Lung (tissue), 12 donors: ENCODE measurements around the gene OR3A2. TPM values are rescaled to one million over a fixed set of nuclear protein-coding genes. Genes with fewer than 3 reads are reported as not detected.
"Not testable (repeated sequence)": the region's sequence is repeated elsewhere in the genome, so short reads cannot be mapped to it uniquely, and the experiment has no call there.

Source experiments
- ATAC-seq: fragments of 200-7000 bp; cut with Tn5 transposase; one replicate; pipeline ENCODE4 v1.9.1; 2020; ENCODE audit warnings: moderate number of reproducible peaks; ENCODE audit not compliant: insufficient read depth, low FRiP score
- DNase-seq, 3 donors: peaks; one replicate each; pipeline ENCODE4 v3.0.0-alpha.2; 2013 to 2017
- H3K27ac ChIP-seq, 2 donors: one replicate each; pipeline ENCODE4 v1.5.1; 2013; ENCODE audit warnings: mild to moderate bottlenecking in 2 of 2, moderate library complexity in 2 of 2, control low read depth in 1 of 2, inconsistent platforms in 1 of 2, low read depth in 1 of 2, low read length in 1 of 2
- H3K27me3 ChIP-seq, 3 donors: one replicate each; pipeline ENCODE4 v1.5.1; 2013; ENCODE audit warnings: low read length in 2 of 3; ENCODE audit not compliant: control insufficient read depth in 3 of 3, insufficient read depth in 3 of 3
- H3K36me3 ChIP-seq, 4 donors: one replicate each; pipeline ENCODE4 v1.5.1; 2013; ENCODE audit warnings: low read length in 4 of 4, mild to moderate bottlenecking in 1 of 4, moderate library complexity in 1 of 4; ENCODE audit not compliant: control insufficient read depth in 4 of 4, insufficient read depth in 4 of 4
- H3K4me1 ChIP-seq, 5 donors: one replicate each; pipeline ENCODE4 v1.5.1; 2013; ENCODE audit warnings: low read length in 5 of 5, mild to moderate bottlenecking in 2 of 5, moderate library complexity in 1 of 5; ENCODE audit not compliant: control insufficient read depth in 5 of 5, insufficient read depth in 5 of 5
- H3K4me3 ChIP-seq: one replicate; pipeline ENCODE4 v1.5.1; 2013; ENCODE audit warnings: mild to moderate bottlenecking, control low read depth, moderate library complexity
- H3K9ac ChIP-seq, 2 donors: one replicate each; pipeline ENCODE4 v1.5.1; 2013; ENCODE audit warnings: low read length in 2 of 2, control low read depth in 1 of 2; ENCODE audit not compliant: insufficient read depth in 1 of 2
- H3K9me3 ChIP-seq, 4 donors: one replicate each; pipeline ENCODE4 v1.5.1; 2013; ENCODE audit warnings: low read length in 3 of 4, mild to moderate bottlenecking in 1 of 4, moderate library complexity in 1 of 4; ENCODE audit not compliant: control insufficient read depth in 4 of 4, insufficient read depth in 3 of 4
- WGBS, 2 donors: extraction: QIAGEN DNeasy Blood & Tissue Kit; methylation state at CpG; one replicate each; pipeline ENCODE4 v1.1.7; 2013; 5-methylcytosine and 5-hydroxymethylcytosine counted together
- polyA plus RNA-seq, 2 donors: library from polyadenylated mRNA; stranded (reverse); fragments of 200-250 nt; gene quantifications; one replicate each; pipeline ENCODE4 v1.2.1, GENCODE V29; 2013
- total RNA-seq, 2 donors: library from RNA; depleted of rRNA in 1 of 2; stranded (reverse); fragments of >200 nt in 1 of 2; gene quantifications; one replicate each; pipeline ENCODE4 v1.2.1, GENCODE V29; 2014 to 2021
- TF ChIP-seq, protein P1 (sequence below): IDR thresholded peaks from 2 replicates; pipeline ENCODE4 v1.5.1; 2012; ENCODE audit warnings: mild to moderate bottlenecking; ENCODE audit errors: control extremely low read depth, extremely low read depth
- donor health status: control.
- donor health status: control.
- donor health status: Bipolar disorder and iron deficiency.
- donor health status: healthy.
- donor health status: DM: yes; HTN: yes; CAD: no.

Gene OR3A2
- total and polyA plus RNA-seq, 4 donors = 0.10 to 0.37 TPM; not detected in 2

DNA sequence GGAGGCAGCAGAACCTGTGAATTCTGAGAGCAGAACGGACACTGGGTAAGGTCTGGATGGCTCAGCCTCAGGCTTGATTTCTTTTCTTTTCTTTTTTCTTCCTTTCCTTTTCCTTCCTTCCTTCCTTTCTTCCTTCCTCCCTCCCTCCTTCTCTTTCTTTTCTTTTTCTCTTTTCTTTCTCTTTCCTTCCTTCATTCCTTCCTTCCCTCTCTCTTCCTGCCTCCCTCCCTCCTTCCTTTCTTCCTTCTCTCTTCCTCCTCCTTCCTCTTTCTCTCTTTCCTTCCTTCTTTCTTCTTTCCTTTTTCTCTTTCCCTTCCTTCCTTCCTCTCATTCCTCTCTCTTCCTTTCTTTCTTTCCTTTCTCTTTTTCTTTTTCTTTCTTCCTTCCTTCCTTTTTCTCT lies 125.9 kb downstream of the OR3A2 start:
- TF ChIP-seq, protein P1, sequence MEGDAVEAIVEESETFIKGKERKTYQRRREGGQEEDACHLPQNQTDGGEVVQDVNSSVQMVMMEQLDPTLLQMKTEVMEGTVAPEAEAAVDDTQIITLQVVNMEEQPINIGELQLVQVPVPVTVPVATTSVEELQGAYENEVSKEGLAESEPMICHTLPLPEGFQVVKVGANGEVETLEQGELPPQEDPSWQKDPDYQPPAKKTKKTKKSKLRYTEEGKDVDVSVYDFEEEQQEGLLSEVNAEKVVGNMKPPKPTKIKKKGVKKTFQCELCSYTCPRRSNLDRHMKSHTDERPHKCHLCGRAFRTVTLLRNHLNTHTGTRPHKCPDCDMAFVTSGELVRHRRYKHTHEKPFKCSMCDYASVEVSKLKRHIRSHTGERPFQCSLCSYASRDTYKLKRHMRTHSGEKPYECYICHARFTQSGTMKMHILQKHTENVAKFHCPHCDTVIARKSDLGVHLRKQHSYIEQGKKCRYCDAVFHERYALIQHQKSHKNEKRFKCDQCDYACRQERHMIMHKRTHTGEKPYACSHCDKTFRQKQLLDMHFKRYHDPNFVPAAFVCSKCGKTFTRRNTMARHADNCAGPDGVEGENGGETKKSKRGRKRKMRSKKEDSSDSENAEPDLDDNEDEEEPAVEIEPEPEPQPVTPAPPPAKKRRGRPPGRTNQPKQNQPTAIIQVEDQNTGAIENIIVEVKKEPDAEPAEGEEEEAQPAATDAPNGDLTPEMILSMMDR = no peak
- no peak for ATAC-seq
- no peaks in the 10 kb centered on the region for H3K4me1 ChIP-seq

DNA sequence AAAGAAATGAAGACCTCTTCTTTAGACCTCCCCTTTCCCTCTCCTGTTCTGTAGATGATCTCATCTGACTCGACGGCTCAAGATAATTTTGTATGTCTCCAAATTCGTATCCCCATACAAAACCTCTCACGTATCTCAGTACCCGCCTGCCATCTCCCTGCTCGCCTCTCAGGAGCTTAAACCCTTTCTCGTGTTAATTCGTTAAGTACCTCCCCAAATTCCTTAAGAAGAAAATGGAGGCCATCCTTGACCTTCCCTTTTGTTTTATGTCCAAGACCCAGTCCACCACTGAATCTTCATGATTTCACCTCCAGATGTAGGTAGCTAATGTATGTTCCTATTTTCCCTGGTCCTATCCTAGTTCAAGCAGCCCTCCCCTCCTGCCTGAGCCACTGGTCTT lies 129.5 kb downstream of the OR3A2 start:
- Histone ChIP-seq H3K9me3 (peaks cover 0 to 5% (median 0%) of the 10 kb centered on the region in 4 donors), H3K4me1 (no peaks in the 10 kb centered on the region), H3K4me3 (no peak overlapping the region), H3K27ac (no peak overlapping the region), H3K9ac (no peak overlapping the region), H3K27me3 (peaks cover 0 to 4% (median 0%) of the 10 kb centered on the region in 3 donors), H3K36me3 (no peaks in the 10 kb centered on the region)
- ATAC-seq = no peak
- DNase-seq = no peak
- TF ChIP-seq, protein P1 = no peak
- 90 to 93% methylated on average over 8 of the region's 8 CpGs for WGBS, 2 donors

More for the DNA sequence above, 125.9 kb downstream of the OR3A2 start:
- Histone ChIP-seq H3K9me3 (peaks cover 0 to 5% (median 0%) of the 10 kb centered on the region in 4 donors), H3K27me3 (peaks cover 0 to 4% (median 4%) of the 10 kb centered on the region in 3 donors), H3K27ac (no peak overlapping the region), H3K4me3 (no peak overlapping the region), H3K36me3 (no peaks in the 10 kb centered on the region), H3K9ac (no peak overlapping the region)
- DNase-seq = no peak
- 74 to 93% methylated on average over 1 of the region's 1 CpG for WGBS, 2 donors

DNA sequence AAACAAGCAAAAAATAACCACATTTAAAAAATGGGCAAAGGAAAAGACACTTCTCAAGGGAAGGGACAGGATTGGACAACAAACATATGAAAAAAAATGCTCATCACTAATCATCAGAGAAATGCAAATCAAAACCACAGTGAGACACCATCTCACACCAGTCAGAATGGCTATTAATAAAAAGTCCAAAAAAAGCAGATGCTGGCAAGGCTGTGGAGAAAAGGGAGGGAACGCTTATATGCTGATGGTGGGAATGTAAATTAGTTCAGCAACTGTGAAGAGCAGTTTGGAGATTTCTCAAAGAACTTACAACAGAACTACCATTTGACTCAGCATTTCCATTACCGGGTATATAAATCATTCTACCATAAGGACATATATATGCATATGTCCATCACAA lies 137.1 kb downstream of the OR3A2 start:
- H3K27me3 ChIP-seq, H3K9ac ChIP-seq, H3K4me1 ChIP-seq, ATAC-seq, H3K36me3 ChIP-seq, H3K9me3 ChIP-seq, H3K4me3 ChIP-seq, H3K27ac ChIP-seq, DNase-seq: not testable (repeated sequence)
- WGBS, 2 donors = 100% methylated on average over 1 of the region's 2 CpGs

DNA sequence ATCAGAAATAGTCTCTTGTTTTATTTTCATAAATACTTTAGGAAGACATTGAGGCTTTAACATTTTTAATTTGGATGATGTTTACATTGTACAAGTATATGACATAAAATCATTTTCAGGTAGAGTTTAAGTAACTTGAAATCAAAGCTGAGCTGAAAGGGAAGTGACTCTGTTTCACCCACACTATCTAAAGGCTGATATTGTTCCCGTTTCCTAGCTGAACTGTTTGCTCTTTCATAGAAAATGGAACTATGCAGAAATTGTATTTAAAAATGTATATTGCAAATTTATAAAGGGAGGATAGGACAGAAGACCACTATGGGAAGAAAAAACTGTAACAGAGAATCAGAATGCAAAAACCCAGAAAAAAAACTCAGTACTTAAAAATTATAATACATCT lies 141.3 kb downstream of the OR3A2 start:
- H3K27me3 ChIP-seq, H3K9me3 ChIP-seq, H3K4me3 ChIP-seq, H3K9ac ChIP-seq, DNase-seq, ATAC-seq, H3K27ac ChIP-seq, H3K4me1 ChIP-seq, H3K36me3 ChIP-seq: not testable (repeated sequence)
- WGBS, 2 donors = 11 to 28% methylated on average over 1 of the region's 1 CpG

DNA sequence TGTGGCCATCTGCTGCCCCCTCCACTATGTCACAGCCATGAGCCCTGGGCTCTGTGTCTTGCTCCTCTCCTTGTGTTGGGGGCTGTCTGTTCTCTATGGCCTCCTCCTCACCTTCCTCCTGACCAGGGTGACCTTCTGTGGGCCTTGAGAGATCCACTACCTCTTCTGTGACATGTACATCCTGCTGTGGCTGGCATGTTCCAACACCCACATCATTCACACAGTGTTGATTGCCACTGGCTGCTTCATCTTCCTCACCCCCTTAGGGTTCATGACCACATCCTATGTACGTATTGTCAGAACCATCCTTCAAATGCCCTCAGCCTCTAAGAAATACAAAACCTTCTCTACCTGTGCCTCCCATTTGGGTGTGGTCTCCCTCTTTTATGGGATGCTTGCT lies 145.1 kb downstream of the OR3A2 start:
- not testable (repeated sequence) for H3K9ac ChIP-seq, ATAC-seq, H3K9me3 ChIP-seq, H3K4me1 ChIP-seq, H3K36me3 ChIP-seq, H3K27me3 ChIP-seq, H3K27ac ChIP-seq, H3K4me3 ChIP-seq, DNase-seq
- WGBS, 2 donors = 90% methylated on average over 1 of the region's 1 CpG; no CpG with 5 or more reads in 1 of the 2 donors

DNA sequence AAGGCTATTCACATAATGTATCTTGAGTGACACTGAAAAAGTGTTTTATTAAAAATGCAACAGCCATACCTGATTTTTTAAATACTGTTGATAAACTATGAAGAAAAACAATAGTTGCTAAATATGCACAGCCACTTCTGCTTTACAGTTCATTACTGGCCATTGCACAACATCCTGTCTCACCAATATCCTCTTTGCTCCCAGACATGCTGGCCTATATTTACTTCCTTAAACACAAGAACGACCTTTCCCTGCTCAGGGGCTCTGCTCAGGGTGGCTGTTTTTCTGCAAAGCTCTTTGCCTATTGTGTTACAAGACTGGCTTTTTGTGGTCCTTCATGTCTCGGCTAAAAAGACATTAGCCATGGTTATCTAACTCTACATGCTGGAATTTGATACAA lies 147.4 kb downstream of the OR3A2 start:
- not testable (repeated sequence) for ATAC-seq, H3K4me3 ChIP-seq, H3K4me1 ChIP-seq, H3K27me3 ChIP-seq, H3K36me3 ChIP-seq, H3K9me3 ChIP-seq, H3K9ac ChIP-seq, H3K27ac ChIP-seq
- 0 to 4% methylated on average over 1 of the region's 2 CpGs for WGBS, 2 donors
- peak; percentile 20 to 79 (median 27) for DNase-seq

DNA sequence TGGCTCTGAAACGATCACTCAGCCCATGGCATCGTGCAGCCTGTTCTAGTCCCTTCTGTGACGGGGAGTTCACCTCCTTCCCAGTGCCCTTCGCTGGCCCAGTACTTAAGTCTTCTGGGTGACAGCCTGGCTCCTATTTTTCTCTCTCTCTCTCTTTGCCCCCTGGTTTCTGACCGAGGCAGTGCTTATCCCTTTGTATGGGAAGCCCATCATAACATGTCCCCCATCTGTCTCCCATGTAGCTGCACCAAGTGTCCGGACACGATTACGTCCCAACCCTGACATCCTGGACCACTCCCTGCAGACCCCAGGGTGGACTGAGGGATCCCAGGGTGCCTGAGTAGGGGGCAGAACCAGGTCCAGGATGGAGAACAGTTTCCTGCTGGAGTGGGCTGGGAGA lies 153.8 kb downstream of the OR3A2 start:
- not testable (repeated sequence) for H3K27me3 ChIP-seq, H3K36me3 ChIP-seq, H3K27ac ChIP-seq, H3K4me3 ChIP-seq, H3K9ac ChIP-seq, H3K4me1 ChIP-seq, ATAC-seq, DNase-seq, H3K9me3 ChIP-seq
- WGBS, 2 donors = 89 to 90% methylated on average over 6 to 8 of the region's 8 CpGs
